ENCODE data around the gene B3GAT1.

DNA sequence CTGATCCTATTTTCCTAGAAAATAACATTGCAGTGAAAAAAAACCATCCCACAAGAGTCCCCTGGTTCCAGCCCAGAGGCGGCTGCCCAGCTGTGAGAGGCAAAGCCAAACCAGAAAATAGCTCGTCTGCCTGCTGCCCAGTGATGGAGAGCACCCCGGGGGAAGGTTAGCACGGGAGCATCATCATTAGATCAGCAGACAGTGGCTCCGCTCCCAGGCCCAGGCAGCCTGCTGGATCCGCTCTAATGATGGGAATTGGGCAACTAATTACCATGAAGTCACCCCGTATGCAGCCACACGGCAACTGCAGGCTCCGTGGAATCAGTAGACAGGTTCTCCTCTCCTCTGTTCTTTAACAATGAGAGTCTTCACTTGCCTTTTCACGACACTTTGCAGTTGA, 17.1 kb upstream of the B3GAT1 start:
- no peak for TF ChIP-seq EZH2 (IDR thresholded peaks at IDR 0.05; ENCODE audit: borderline replicate concordance, low read length)
- TF ChIP-seq, protein P1, sequence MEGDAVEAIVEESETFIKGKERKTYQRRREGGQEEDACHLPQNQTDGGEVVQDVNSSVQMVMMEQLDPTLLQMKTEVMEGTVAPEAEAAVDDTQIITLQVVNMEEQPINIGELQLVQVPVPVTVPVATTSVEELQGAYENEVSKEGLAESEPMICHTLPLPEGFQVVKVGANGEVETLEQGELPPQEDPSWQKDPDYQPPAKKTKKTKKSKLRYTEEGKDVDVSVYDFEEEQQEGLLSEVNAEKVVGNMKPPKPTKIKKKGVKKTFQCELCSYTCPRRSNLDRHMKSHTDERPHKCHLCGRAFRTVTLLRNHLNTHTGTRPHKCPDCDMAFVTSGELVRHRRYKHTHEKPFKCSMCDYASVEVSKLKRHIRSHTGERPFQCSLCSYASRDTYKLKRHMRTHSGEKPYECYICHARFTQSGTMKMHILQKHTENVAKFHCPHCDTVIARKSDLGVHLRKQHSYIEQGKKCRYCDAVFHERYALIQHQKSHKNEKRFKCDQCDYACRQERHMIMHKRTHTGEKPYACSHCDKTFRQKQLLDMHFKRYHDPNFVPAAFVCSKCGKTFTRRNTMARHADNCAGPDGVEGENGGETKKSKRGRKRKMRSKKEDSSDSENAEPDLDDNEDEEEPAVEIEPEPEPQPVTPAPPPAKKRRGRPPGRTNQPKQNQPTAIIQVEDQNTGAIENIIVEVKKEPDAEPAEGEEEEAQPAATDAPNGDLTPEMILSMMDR (conservative IDR thresholded peaks at IDR 0.05 in 1 of 2, IDR thresholded peaks at IDR 0.05 in 1 of 2; ENCODE audit: extremely low read depth in 1 of 2, insufficient read depth in 1 of 2, low read depth in 1 of 2, low read length in 2 of 2), result no peak

All from mammary epithelial cell (primary cell).